SK-N-SH (cell line): ENCODE data around the gene GPLD1.

Experiments used
- CHD2 ChIP-seq: fragments of 150-350 bp; IDR thresholded peaks from 2 replicates; pipeline ENCODE4 v1.6.1; 2018; ENCODE audit warnings: low read length; ENCODE audit not compliant: partially characterized antibody
- ELF1 ChIP-seq: IDR thresholded peaks from 2 replicates; pipeline ENCODE4 v1.4.0; 2012
- EP300 ChIP-seq, 2 experiments: IDR thresholded peaks; 2 replicates each; pipeline versions ENCODE4 v1.4.0 to v1.6.1; 2012; ENCODE audit warnings: borderline replicate concordance in 1 of 2, low read depth in 1 of 2, low read length in 1 of 2
- MXI1 ChIP-seq: IDR thresholded peaks from 2 replicates; pipeline ENCODE4 v1.6.1; 2012; ENCODE audit warnings: mild to moderate bottlenecking, low read depth, low read length, improper control_type of control experiment
- POLR2AphosphoS5 ChIP-seq: IDR thresholded peaks from 2 replicates; pipeline ENCODE4 v1.6.1; 2012; ENCODE audit warnings: low read depth, low read length
- RFX5 ChIP-seq: IDR thresholded peaks from 2 replicates; pipeline ENCODE4 v1.6.1; 2012; ENCODE audit warnings: mild to moderate bottlenecking, improper control_type of control experiment, low read length
- TAF1 ChIP-seq: IDR thresholded peaks from 2 replicates; pipeline ENCODE4 v1.6.1; 2012; ENCODE audit warnings: low read depth, mild to moderate bottlenecking, low read length, moderate library complexity, borderline replicate concordance
- YY1 ChIP-seq: IDR thresholded peaks from 2 replicates; pipeline ENCODE4 v1.4.0; 2012; ENCODE audit warnings: low read depth, mild to moderate bottlenecking
- TF ChIP-seq, protein P1 (sequence below): fragments of 200-600 bp; sonication (generic); IDR thresholded peaks from 2 replicates; pipeline ENCODE4 v1.6.1; 2017; ENCODE audit warnings: antibody characterized with exemption, mild to moderate bottlenecking, moderate library complexity
- TF ChIP-seq, protein P2 (sequence below): IDR thresholded peaks from 2 replicates; pipeline ENCODE4 v1.6.1; 2012; ENCODE audit warnings: mild to moderate bottlenecking, low read depth, low read length, moderate library complexity
- TF ChIP-seq, protein P3 (sequence below): fragments of 150-350 bp; IDR thresholded peaks from 2 replicates; pipeline ENCODE4 v1.6.1; 2017; ENCODE audit warnings: antibody characterized with exemption, low read length, low read depth, borderline replicate concordance
- TF ChIP-seq, protein P4 (sequence below): IDR thresholded peaks from 2 replicates; pipeline ENCODE4 v1.4.0; 2012; ENCODE audit warnings: low read depth, borderline replicate concordance
- TF ChIP-seq, protein P5 (sequence below): IDR thresholded peaks from 2 replicates; pipeline ENCODE4 v1.4.0; 2012; ENCODE audit warnings: low read depth
- TF ChIP-seq, protein P6 (sequence below): IDR thresholded peaks from 2 replicates; pipeline ENCODE4; 2012

DNA sequence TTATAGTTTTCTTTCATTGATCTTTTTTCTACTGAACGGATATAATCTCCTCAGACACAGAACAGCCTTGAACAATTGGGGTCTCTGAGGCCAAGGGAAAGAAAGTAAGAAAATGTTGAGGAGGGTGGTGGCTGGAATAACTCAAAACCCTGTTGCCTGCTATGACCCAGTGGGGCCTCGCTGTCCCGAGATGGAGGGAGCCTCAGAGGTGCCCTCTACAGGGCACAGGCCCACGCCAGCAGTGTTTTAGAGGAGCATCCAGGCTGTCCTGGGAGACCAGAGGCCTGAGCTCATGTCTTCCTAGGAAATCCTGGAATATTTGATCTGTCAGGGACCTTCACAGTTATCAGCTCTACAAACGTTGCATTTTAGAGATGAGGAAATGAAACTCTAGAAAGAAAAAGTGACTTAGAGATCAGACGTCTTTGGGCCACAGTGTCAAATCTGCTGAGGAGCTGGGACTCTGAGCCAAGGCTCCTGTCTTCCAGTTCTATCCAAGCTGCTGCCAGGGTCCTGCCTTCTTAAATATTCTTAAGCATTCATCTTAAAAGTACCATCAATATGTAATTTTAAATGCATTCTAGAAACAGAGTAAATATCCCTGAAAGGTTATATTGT, 31.7 kb upstream of the GPLD1 start:
- TF ChIP-seq, protein P1, sequence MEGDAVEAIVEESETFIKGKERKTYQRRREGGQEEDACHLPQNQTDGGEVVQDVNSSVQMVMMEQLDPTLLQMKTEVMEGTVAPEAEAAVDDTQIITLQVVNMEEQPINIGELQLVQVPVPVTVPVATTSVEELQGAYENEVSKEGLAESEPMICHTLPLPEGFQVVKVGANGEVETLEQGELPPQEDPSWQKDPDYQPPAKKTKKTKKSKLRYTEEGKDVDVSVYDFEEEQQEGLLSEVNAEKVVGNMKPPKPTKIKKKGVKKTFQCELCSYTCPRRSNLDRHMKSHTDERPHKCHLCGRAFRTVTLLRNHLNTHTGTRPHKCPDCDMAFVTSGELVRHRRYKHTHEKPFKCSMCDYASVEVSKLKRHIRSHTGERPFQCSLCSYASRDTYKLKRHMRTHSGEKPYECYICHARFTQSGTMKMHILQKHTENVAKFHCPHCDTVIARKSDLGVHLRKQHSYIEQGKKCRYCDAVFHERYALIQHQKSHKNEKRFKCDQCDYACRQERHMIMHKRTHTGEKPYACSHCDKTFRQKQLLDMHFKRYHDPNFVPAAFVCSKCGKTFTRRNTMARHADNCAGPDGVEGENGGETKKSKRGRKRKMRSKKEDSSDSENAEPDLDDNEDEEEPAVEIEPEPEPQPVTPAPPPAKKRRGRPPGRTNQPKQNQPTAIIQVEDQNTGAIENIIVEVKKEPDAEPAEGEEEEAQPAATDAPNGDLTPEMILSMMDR, result peak; percentile 71
- TF ChIP-seq POLR2AphosphoS5 (no peak), ELF1 (no peak), CHD2 (no peak), YY1 (no peak), MXI1 (no peak), TAF1 (no peak), EP300 (IDR thresholded peaks at IDR 0.05; ENCODE audit: borderline replicate concordance in 1 of 2, low read depth in 1 of 2, low read length in 1 of 2) (no peak), RFX5 (no peak)
- TF ChIP-seq, protein P2, sequence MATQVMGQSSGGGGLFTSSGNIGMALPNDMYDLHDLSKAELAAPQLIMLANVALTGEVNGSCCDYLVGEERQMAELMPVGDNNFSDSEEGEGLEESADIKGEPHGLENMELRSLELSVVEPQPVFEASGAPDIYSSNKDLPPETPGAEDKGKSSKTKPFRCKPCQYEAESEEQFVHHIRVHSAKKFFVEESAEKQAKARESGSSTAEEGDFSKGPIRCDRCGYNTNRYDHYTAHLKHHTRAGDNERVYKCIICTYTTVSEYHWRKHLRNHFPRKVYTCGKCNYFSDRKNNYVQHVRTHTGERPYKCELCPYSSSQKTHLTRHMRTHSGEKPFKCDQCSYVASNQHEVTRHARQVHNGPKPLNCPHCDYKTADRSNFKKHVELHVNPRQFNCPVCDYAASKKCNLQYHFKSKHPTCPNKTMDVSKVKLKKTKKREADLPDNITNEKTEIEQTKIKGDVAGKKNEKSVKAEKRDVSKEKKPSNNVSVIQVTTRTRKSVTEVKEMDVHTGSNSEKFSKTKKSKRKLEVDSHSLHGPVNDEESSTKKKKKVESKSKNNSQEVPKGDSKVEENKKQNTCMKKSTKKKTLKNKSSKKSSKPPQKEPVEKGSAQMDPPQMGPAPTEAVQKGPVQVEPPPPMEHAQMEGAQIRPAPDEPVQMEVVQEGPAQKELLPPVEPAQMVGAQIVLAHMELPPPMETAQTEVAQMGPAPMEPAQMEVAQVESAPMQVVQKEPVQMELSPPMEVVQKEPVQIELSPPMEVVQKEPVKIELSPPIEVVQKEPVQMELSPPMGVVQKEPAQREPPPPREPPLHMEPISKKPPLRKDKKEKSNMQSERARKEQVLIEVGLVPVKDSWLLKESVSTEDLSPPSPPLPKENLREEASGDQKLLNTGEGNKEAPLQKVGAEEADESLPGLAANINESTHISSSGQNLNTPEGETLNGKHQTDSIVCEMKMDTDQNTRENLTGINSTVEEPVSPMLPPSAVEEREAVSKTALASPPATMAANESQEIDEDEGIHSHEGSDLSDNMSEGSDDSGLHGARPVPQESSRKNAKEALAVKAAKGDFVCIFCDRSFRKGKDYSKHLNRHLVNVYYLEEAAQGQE, result no peak
- TF ChIP-seq, protein P3, sequence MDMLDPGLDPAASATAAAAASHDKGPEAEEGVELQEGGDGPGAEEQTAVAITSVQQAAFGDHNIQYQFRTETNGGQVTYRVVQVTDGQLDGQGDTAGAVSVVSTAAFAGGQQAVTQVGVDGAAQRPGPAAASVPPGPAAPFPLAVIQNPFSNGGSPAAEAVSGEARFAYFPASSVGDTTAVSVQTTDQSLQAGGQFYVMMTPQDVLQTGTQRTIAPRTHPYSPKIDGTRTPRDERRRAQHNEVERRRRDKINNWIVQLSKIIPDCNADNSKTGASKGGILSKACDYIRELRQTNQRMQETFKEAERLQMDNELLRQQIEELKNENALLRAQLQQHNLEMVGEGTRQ, result no peak
- TF ChIP-seq, protein P4, sequence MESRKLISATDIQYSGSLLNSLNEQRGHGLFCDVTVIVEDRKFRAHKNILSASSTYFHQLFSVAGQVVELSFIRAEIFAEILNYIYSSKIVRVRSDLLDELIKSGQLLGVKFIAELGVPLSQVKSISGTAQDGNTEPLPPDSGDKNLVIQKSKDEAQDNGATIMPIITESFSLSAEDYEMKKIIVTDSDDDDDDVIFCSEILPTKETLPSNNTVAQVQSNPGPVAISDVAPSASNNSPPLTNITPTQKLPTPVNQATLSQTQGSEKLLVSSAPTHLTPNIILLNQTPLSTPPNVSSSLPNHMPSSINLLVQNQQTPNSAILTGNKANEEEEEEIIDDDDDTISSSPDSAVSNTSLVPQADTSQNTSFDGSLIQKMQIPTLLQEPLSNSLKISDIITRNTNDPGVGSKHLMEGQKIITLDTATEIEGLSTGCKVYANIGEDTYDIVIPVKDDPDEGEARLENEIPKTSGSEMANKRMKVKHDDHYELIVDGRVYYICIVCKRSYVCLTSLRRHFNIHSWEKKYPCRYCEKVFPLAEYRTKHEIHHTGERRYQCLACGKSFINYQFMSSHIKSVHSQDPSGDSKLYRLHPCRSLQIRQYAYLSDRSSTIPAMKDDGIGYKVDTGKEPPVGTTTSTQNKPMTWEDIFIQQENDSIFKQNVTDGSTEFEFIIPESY, result no peak
- TF ChIP-seq, protein P5, sequence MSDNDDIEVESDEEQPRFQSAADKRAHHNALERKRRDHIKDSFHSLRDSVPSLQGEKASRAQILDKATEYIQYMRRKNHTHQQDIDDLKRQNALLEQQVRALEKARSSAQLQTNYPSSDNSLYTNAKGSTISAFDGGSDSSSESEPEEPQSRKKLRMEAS, result no peak
- TF ChIP-seq, protein P6, sequence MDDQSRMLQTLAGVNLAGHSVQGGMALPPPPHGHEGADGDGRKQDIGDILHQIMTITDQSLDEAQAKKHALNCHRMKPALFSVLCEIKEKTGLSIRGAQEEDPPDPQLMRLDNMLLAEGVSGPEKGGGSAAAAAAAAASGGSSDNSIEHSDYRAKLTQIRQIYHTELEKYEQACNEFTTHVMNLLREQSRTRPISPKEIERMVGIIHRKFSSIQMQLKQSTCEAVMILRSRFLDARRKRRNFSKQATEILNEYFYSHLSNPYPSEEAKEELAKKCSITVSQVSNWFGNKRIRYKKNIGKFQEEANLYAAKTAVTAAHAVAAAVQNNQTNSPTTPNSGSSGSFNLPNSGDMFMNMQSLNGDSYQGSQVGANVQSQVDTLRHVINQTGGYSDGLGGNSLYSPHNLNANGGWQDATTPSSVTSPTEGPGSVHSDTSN, result no peak
